WTC11 (cell line): Measurements from ENCODE around the gene ATN1. TPM values are rescaled to one million over a fixed set of nuclear protein-coding genes. Genes with fewer than 3 reads are reported as not detected.
A peak's percentile ranks its signal among the peaks of the same experiment; 100 is the strongest.

Experiments
- ATAC-seq: fragments of 200-7000 bp; cut with Tn5 transposase; 2 replicates; pipeline ENCODE4 v1.10.0; 2021; ENCODE audit warnings: mild to moderate bottlenecking, moderate library complexity
- CTCF ChIA-PET: fragments of 300-600 bp; sonication (Branson Sonifier 250); formaldehyde crosslinking; loops from one replicate; lab custom pipeline; 2021; ENCODE audit warnings: antibody characterized with exemption; lab: Charles Lee
- POLR2A ChIA-PET: fragments of 350-600 bp; sonication (Branson Sonifier 250); formaldehyde crosslinking; loops from one replicate; lab custom pipeline; 2021; ENCODE audit warnings: antibody characterized with exemption; lab: Charles Lee
- DNase-seq: peaks from one replicate; pipeline ENCODE4 v3.0.0; 2021; ENCODE audit warnings: low spot score
- H3K27ac Mint-ChIP-seq: 2 replicates; pipeline ENCODE4 v1.8.0; 2021; ENCODE audit warnings: mixed read lengths
- H3K27me3 Mint-ChIP-seq: 2 replicates; pipeline ENCODE4 v1.8.0; 2021; ENCODE audit warnings: low read depth, mild to moderate bottlenecking, moderate library complexity, mixed read lengths
- H3K36me3 Mint-ChIP-seq: 2 replicates; pipeline ENCODE4 v1.8.0; 2021; ENCODE audit warnings: mixed read lengths
- H3K4me1 Mint-ChIP-seq: 2 replicates; pipeline ENCODE4 v1.8.0; 2022; ENCODE audit warnings: mixed read lengths
- H3K4me3 Mint-ChIP-seq: 2 replicates; pipeline ENCODE4 v1.8.0; 2021; ENCODE audit warnings: mild to moderate bottlenecking, moderate library complexity, mixed read lengths
- H3K9me3 Mint-ChIP-seq: 2 replicates; pipeline ENCODE4 v1.8.0; 2021; ENCODE audit warnings: mixed read lengths
- CREM ChIP-seq: sonication (generic); formaldehyde crosslinking; IDR thresholded peaks from 2 replicates; pipeline ENCODE4 v1.8.1; 2022; ENCODE audit warnings: mild to moderate bottlenecking, missing genetic modification reagents, moderate library complexity
- E2F5 ChIP-seq: sonication (generic); formaldehyde crosslinking; IDR thresholded peaks from 2 replicates; pipeline ENCODE4 v1.8.1; 2022; ENCODE audit warnings: mild to moderate bottlenecking, moderate library complexity, missing genetic modification reagents
- FOXJ3 ChIP-seq: sonication (generic); formaldehyde crosslinking; IDR thresholded peaks from 2 replicates; pipeline ENCODE4 v1.9.0; 2021; ENCODE audit warnings: missing genetic modification reagents, mild to moderate bottlenecking, borderline replicate concordance
- FOXP1 ChIP-seq: sonication (generic); formaldehyde crosslinking; IDR thresholded peaks from 2 replicates; pipeline ENCODE4 v1.8.0; 2022; ENCODE audit warnings: missing genetic modification reagents, mild to moderate bottlenecking, moderate library complexity, borderline replicate concordance
- FOXP4 ChIP-seq: sonication (generic); formaldehyde crosslinking; IDR thresholded peaks from 2 replicates; pipeline ENCODE4 v1.8.0; 2022; ENCODE audit warnings: mild to moderate bottlenecking, missing genetic modification reagents
- GABPB1 ChIP-seq: sonication (generic); formaldehyde crosslinking; IDR thresholded peaks from 2 replicates; pipeline ENCODE4 v1.8.1; 2023; ENCODE audit warnings: mild to moderate bottlenecking, missing genetic modification reagents
- HMGXB4 ChIP-seq: sonication (generic); formaldehyde crosslinking; IDR thresholded peaks from 2 replicates; pipeline ENCODE4 v1.8.1; 2023; ENCODE audit warnings: mild to moderate bottlenecking, moderate library complexity, missing genetic modification reagents
- MAX ChIP-seq: sonication (generic); formaldehyde crosslinking; IDR thresholded peaks from 2 replicates; pipeline ENCODE4 v1.8.0; 2022; ENCODE audit warnings: mild to moderate bottlenecking, missing genetic modification reagents
- NFE2L1 ChIP-seq: sonication (generic); formaldehyde crosslinking; IDR thresholded peaks from 2 replicates; pipeline ENCODE4 v1.8.1; 2023; ENCODE audit warnings: missing genetic modification reagents
- NR3C1 ChIP-seq: sonication (generic); formaldehyde crosslinking; conservative IDR thresholded peaks from 2 replicates; pipeline ENCODE4 v1.8.1; 2023; ENCODE audit warnings: low read depth, mild to moderate bottlenecking, missing genetic modification reagents
- PRDM15 ChIP-seq: sonication (generic); formaldehyde crosslinking; IDR thresholded peaks from 2 replicates; pipeline ENCODE4 v1.8.0; 2022; ENCODE audit warnings: missing genetic modification reagents
- PREB ChIP-seq: sonication (generic); formaldehyde crosslinking; IDR thresholded peaks from 2 replicates; pipeline ENCODE4 v1.8.1; 2022; ENCODE audit warnings: mild to moderate bottlenecking, missing genetic modification reagents, moderate library complexity, borderline replicate concordance
- RELA ChIP-seq: sonication (generic); formaldehyde crosslinking; IDR thresholded peaks from 2 replicates; pipeline ENCODE4 v1.8.1; 2022; ENCODE audit warnings: missing genetic modification reagents, mild to moderate bottlenecking, borderline replicate concordance
- SMAD3 ChIP-seq: sonication (generic); formaldehyde crosslinking; IDR thresholded peaks from 2 replicates; pipeline ENCODE4 v1.8.0; 2022; ENCODE audit warnings: missing genetic modification reagents, mild to moderate bottlenecking, borderline replicate concordance
- ZBTB21 ChIP-seq: sonication (generic); formaldehyde crosslinking; IDR thresholded peaks from 2 replicates; pipeline ENCODE4 v1.8.1; 2023; ENCODE audit warnings: mild to moderate bottlenecking, missing genetic modification reagents, borderline replicate concordance
- ZNF232 ChIP-seq: sonication (generic); formaldehyde crosslinking; IDR thresholded peaks from 2 replicates; pipeline ENCODE4 v1.8.0; 2022; ENCODE audit warnings: mild to moderate bottlenecking, missing genetic modification reagents
- ZNF263 ChIP-seq: sonication (generic); formaldehyde crosslinking; IDR thresholded peaks from 2 replicates; pipeline ENCODE4 v1.8.1; 2022; ENCODE audit warnings: low read depth, mild to moderate bottlenecking, moderate library complexity, missing genetic modification reagents
- total RNA-seq: library from RNA; stranded (reverse); gene quantifications from 3 replicates; pipeline ENCODE4 v1.2.3, GENCODE V29; 2021

ATN1 gene
- total RNA-seq, 1 experiment from 2014 or later, result 87.1 TPM

- TF ChIP-seq GABPB1 (peak; percentile 3; the same call in 1 of the 2 replicates), PRDM15 (CRISPR knock-in tag) (no peak), ZNF263 (no peak), RELA (CRISPR knock-in tag) (peak; percentile 30; the same call in 1 of the 2 replicates), NR3C1 (no peak), E2F5 (CRISPR knock-in tag) (peak; percentile 94), SMAD3 (CRISPR knock-in tag) (no peak), PREB (CRISPR knock-in tag) (no peak), ZNF232 (CRISPR knock-in tag) (no peak), FOXP1 (no peak; the same call in 1 of the 2 replicates)
Measured at GRCh38 chr12:6944381-6945186, 16.8 kb downstream of the ATN1 start (continued).

- peaks cover 33% of the 10 kb centered on the region for H3K4me1 Mint-ChIP-seq
- peak overlapping the region; percentile 98 for H3K4me3 Mint-ChIP-seq
- H3K36me3 Mint-ChIP-seq, result peaks cover 2% of the 10 kb centered on the region
- TF ChIP-seq MAX (CRISPR knock-in tag) (no peak; the same call in 1 of the 2 replicates), ZBTB21 (CRISPR knock-in tag) (peak; percentile 65; the same call in 1 of the 2 replicates), NR3C1 (0 out of 2 replicates have a peak, but pooled peaks have one; percentile 31), FOXJ3 (CRISPR knock-in tag) (no peak)
- H3K27me3 Mint-ChIP-seq, result no peaks in the 10 kb centered on the region
- ChIA-PET CTCF (interaction anchor here (0.5 to 5.7 kb wide), 23 partner anchors 9 to 623 kb away, joined by 3 to 296 read pairs (median 5); partner anchors contain the start of genes C1RL, CDCA3, LPCAT3 and SPSB2), POLR2A (interaction anchor here (0.8 to 6.2 kb wide), 13 partner anchors 8 to 174 kb away, joined by 3 to 167 read pairs (median 7); partner anchors contain the start of genes C1RL, LPCAT3 and SPSB2)
- H3K27ac Mint-ChIP-seq, result peak overlapping the region; percentile 99
- no peak for ATAC-seq
- DNase-seq, result no peak
- no peaks in the 10 kb centered on the region for H3K9me3 Mint-ChIP-seq
Measured at GRCh38 chr12:6945613-6946012, 17.9 kb downstream of the ATN1 start.

GRCh38 chr12:6946033-6946919 is 18.5 kb downstream of the ATN1 start:
- no peaks in the 10 kb centered on the region; the same call in 1 of the 2 replicates for H3K36me3 Mint-ChIP-seq
- no peaks in the 10 kb centered on the region for H3K9me3 Mint-ChIP-seq
- CTCF ChIA-PET, result interaction anchor here (0.5 to 5.7 kb wide), 24 partner anchors 9 to 624 kb away, joined by 3 to 296 read pairs (median 4); partner anchors contain the start of genes C1RL, CDCA3, LPCAT3 and SPSB2
- POLR2A ChIA-PET, result interaction anchor here (0.6 to 6.2 kb wide), 16 partner anchors 9 to 181 kb away, joined by 3 to 167 read pairs (median 4); partner anchors contain the start of genes C1RL, LPCAT3, PTMS and SPSB2
- ATAC-seq (peak; percentile 59), DNase-seq (peak; percentile 95)
- H3K4me3 Mint-ChIP-seq, result peak overlapping the region; percentile 98
- peaks cover 37% of the 10 kb centered on the region for H3K4me1 Mint-ChIP-seq
- peak overlapping the region; percentile 99 for H3K27ac Mint-ChIP-seq
- no peaks in the 10 kb centered on the region for H3K27me3 Mint-ChIP-seq
- peak; percentile 9; the same call in 1 of the 2 replicates for TF ChIP-seq MAX (CRISPR knock-in tag)
- TF ChIP-seq NFE2L1, result peak; percentile 17; the same call in 1 of the 2 replicates
- TF ChIP-seq FOXP4 (CRISPR knock-in tag), result peak; percentile 53; the same call in 1 of the 2 replicates
- TF ChIP-seq CREM (CRISPR knock-in tag), result 0 out of 2 replicates have a peak, but pooled peaks have one; percentile 53
- peak; percentile 48; the same call in 1 of the 2 replicates for TF ChIP-seq HMGXB4 (CRISPR knock-in tag)
